ENCODE data around the gene CDH5. TPM values are rescaled to one million over a fixed set of nuclear protein-coding genes. Genes with fewer than 3 reads are reported as not detected.
A peak's percentile ranks its signal among the peaks of the same experiment; 100 is the strongest.

Gene CDH5
- total RNA-seq, 4 donors from 2014 or later = 56.0 to 90.0 (median 67.2) TPM

GRCh38 chr16:66355526-66355925, 11.0 kb upstream of the CDH5 start:
- Histone ChIP-seq H3K4me3 (replicated peaks in 1 of 3) (no peak overlapping the region), H3K27me3 (no peaks in the 10 kb centered on the region), H3K27ac (no peak overlapping the region), H3K4me1 (peaks cover 16 to 28% of the 10 kb centered on the region in 2 donors), H3K36me3 (no peaks in the 10 kb centered on the region), H3K9me3 (no peaks in the 10 kb centered on the region)
- DNase-seq = no peak
- no peak for TF ChIP-seq POLR2A (IDR thresholded peaks at IDR 0.05)
- TF ChIP-seq CTCF (IDR thresholded peaks at IDR 0.05) = no peak
- 73 to 84% methylated on average over 8 of the region's 8 CpGs for WGBS, 2 donors
- intact Hi-C loops (cut with DNase I) = loop anchor here (5.0 kb wide), 1 partner anchor 127 kb away; no protein-coding TSS in a partner anchor

- H3K36me3 ChIP-seq = no peaks in the 10 kb centered on the region
- intact Hi-C loops (cut with DNase I) = loop anchor here (5.0 kb wide), 1 partner anchor 125 kb away; no protein-coding TSS in a partner anchor
- 0 to 1% methylated on average over 5 of the region's 5 CpGs for WGBS, 2 donors
- no peak overlapping the region for H3K27ac ChIP-seq
- no peaks in the 10 kb centered on the region for H3K9me3 ChIP-seq
- DNase-seq = peak; percentile 64 to 69
- H3K4me1 ChIP-seq = peaks cover 16 to 28% of the 10 kb centered on the region in 2 donors
- no peaks in the 10 kb centered on the region for H3K27me3 ChIP-seq
- H3K4me3 ChIP-seq (replicated peaks in 1 of 3) = no peak overlapping the region
- no peak for TF ChIP-seq POLR2A (IDR thresholded peaks at IDR 0.05)
- TF ChIP-seq CTCF (IDR thresholded peaks at IDR 0.05) = peak; percentile 44 to 76 (median 62)
Observed at GRCh38 chr16:66357523-66357928, 9.0 kb upstream of the CDH5 start.

GRCh38 chr16:66358231-66358630, 8.3 kb upstream of the CDH5 start:
- H3K9me3 ChIP-seq = no peaks in the 10 kb centered on the region
- H3K4me1 ChIP-seq = peaks cover 16 to 28% of the 10 kb centered on the region in 2 donors
- WGBS, 2 donors = 90 to 91% methylated on average over 1 of the region's 1 CpG
- no peak for TF ChIP-seq CTCF (IDR thresholded peaks at IDR 0.05)
- TF ChIP-seq POLR2A (IDR thresholded peaks at IDR 0.05) = no peak
- H3K27ac ChIP-seq = no peak overlapping the region
- H3K27me3 ChIP-seq = no peaks in the 10 kb centered on the region
- intact Hi-C loops (cut with DNase I) = loop anchor here (5.0 kb wide), 1 partner anchor 124 kb away; no protein-coding TSS in a partner anchor
- H3K4me3 ChIP-seq (replicated peaks in 1 of 3) = no peak overlapping the region
- DNase-seq = no peak
- H3K36me3 ChIP-seq = no peaks in the 10 kb centered on the region

DNA sequence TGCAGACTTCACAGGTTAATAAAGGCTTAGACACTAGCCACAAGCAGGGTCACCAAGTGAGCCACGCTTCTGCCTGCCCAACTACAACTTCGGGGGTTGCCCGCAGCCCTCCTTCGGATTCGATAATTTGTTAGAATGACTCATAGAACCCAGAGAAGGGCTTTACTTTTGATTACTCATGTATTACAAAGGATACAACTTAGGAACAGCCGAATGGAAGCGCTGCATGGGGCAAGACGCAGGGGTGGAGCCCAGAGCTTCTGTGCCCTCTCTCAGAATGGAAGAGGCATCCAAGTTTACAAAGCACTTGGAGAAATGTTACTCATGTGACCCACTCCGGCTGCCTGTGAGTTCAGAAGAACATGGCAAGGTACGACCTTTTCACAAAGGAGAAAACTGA, 7.5 kb upstream of the CDH5 start:
- intact Hi-C loops (cut with DNase I) = loop anchor here (5.0 kb wide), 1 partner anchor 123 kb away; no protein-coding TSS in a partner anchor
- H3K27ac ChIP-seq = peak overlapping the region; percentile 53 to 85 (median 74)
- H3K4me1 ChIP-seq = peaks cover 16 to 30% of the 10 kb centered on the region in 2 donors

More for the DNA sequence above, 7.5 kb upstream of the CDH5 start:
- Histone ChIP-seq H3K27me3 (no peaks in the 10 kb centered on the region), H3K4me3 (replicated peaks in 1 of 3) (no peak overlapping the region), H3K9me3 (no peaks in the 10 kb centered on the region), H3K36me3 (no peaks in the 10 kb centered on the region)
- peak; percentile 75 to 77 for DNase-seq
- WGBS, 2 donors = 37 to 44% methylated on average over 10 of the region's 10 CpGs
- TF ChIP-seq CTCF (IDR thresholded peaks at IDR 0.05) (no peak), POLR2A (IDR thresholded peaks at IDR 0.05) (no peak)
